Mesenchymal stem cell (in vitro differentiated cells and primary cell): Measurements from ENCODE around the gene NOL4L.

Experiments used
- DNase-seq: peaks from one replicate; pipeline ENCODE4 v3.0.0-alpha.2; 2013
- H2AFZ ChIP-seq: one replicate; pipeline ENCODE4 v1.6.1; 2013; ENCODE audit warnings: low read depth, mild to moderate bottlenecking, control low read depth, inconsistent platforms, low read length, moderate library complexity
- H2AK5ac ChIP-seq: 2 replicates; pipeline ENCODE4 v1.6.1; 2013; ENCODE audit warnings: low read length, moderate library complexity, mild to moderate bottlenecking, inconsistent platforms; ENCODE audit not compliant: severe bottlenecking
- H2BK120ac ChIP-seq: one replicate; pipeline ENCODE4 v1.6.1; 2013; ENCODE audit warnings: low read depth, mild to moderate bottlenecking, inconsistent platforms, low read length, moderate library complexity
- H2BK12ac ChIP-seq, 2 experiments: one replicate each; pipeline ENCODE4 v1.6.1; 2013; ENCODE audit warnings: inconsistent platforms in 2 of 2, low read length in 2 of 2, mild to moderate bottlenecking in 2 of 2, moderate library complexity in 2 of 2, control low read depth in 1 of 2
- H2BK15ac ChIP-seq: one replicate; pipeline ENCODE4 v1.6.1; 2013; ENCODE audit warnings: mild to moderate bottlenecking, low read depth, inconsistent platforms; ENCODE audit not compliant: poor library complexity, severe bottlenecking
- H2BK5ac ChIP-seq: 2 replicates; pipeline ENCODE4 v1.6.1; 2013; ENCODE audit warnings: low read depth, mild to moderate bottlenecking, low read length, control low read depth, inconsistent platforms; ENCODE audit not compliant: poor library complexity, severe bottlenecking
- H3K14ac ChIP-seq, 2 experiments: one replicate each; pipeline ENCODE4 v1.6.1; 2013; ENCODE audit warnings: inconsistent platforms in 2 of 2, low read length in 2 of 2, control low read depth in 1 of 2, mild to moderate bottlenecking in 1 of 2, moderate library complexity in 1 of 2
- H3K18ac ChIP-seq, 2 experiments: one replicate each; pipeline ENCODE4 v1.6.1; 2013; ENCODE audit warnings: inconsistent platforms in 2 of 2, low read length in 2 of 2, control low read depth in 1 of 2, low read depth in 1 of 2, mild to moderate bottlenecking in 1 of 2
- H3K23ac ChIP-seq, 2 experiments: one replicate each; pipeline ENCODE4 v1.6.1; 2013; ENCODE audit warnings: inconsistent platforms in 2 of 2, low read length in 2 of 2, mild to moderate bottlenecking in 2 of 2, moderate library complexity in 2 of 2, control low read depth in 1 of 2
- H3K27ac ChIP-seq: 2 replicates; pipeline ENCODE4 v1.5.1; 2013; ENCODE audit warnings: mild to moderate bottlenecking, moderate library complexity, low read length, control low read depth, inconsistent platforms; ENCODE audit not compliant: poor library complexity, severe bottlenecking
- H3K27me3 ChIP-seq, 2 experiments: 2 replicates each; pipeline versions ENCODE4 v1.6.1 to v1.7.0; 2013; ENCODE audit warnings: low read length in 2 of 2, mild to moderate bottlenecking in 2 of 2, moderate library complexity in 2 of 2, control low read depth in 1 of 2, inconsistent platforms in 1 of 2; ENCODE audit not compliant: control insufficient read depth in 1 of 2, insufficient read depth in 1 of 2
- H3K36me3 ChIP-seq, 2 experiments: 2 replicates each; pipeline versions ENCODE4 v1.6.1 to v1.7.0; 2013; ENCODE audit warnings: low read length in 2 of 2, control low read depth in 1 of 2, inconsistent platforms in 1 of 2, low read depth in 1 of 2, mild to moderate bottlenecking in 1 of 2; ENCODE audit not compliant: insufficient read depth in 2 of 2, control insufficient read depth in 1 of 2
- H3K4ac ChIP-seq, 2 experiments: one replicate each; pipeline ENCODE4 v1.6.1; 2013; ENCODE audit warnings: inconsistent platforms in 2 of 2, low read length in 2 of 2, mild to moderate bottlenecking in 2 of 2, moderate library complexity in 2 of 2, control low read depth in 1 of 2, low read depth in 1 of 2
- H3K4me1 ChIP-seq: 2 replicates; pipeline ENCODE4 v1.6.1; 2013; ENCODE audit warnings: low read depth, low read length, control low read depth; ENCODE audit not compliant: control insufficient read depth, insufficient read depth
- H3K4me2 ChIP-seq: 2 replicates; pipeline ENCODE4 v1.6.1; 2013; ENCODE audit warnings: low read length, mild to moderate bottlenecking, inconsistent platforms; ENCODE audit not compliant: poor library complexity, severe bottlenecking
- H3K4me3 ChIP-seq, 2 experiments: 2 replicates each; pipeline versions ENCODE4 v1.5.1 to v1.7.0; 2013; ENCODE audit warnings: low read length in 2 of 2, mild to moderate bottlenecking in 2 of 2, control low read depth in 1 of 2, low read depth in 1 of 2; ENCODE audit not compliant: insufficient read depth in 1 of 2
- H3K79me1 ChIP-seq: replicated peaks from 2 replicates; pipeline ENCODE4 v1.6.1; 2013; ENCODE audit warnings: mild to moderate bottlenecking, control low read depth, low read length, inconsistent platforms; ENCODE audit not compliant: poor library complexity, severe bottlenecking
- H3K9ac ChIP-seq: 2 replicates; pipeline ENCODE4 v1.7.0; 2013; ENCODE audit warnings: mild to moderate bottlenecking, low read length, moderate library complexity
- H3K9me3 ChIP-seq: 2 replicates; pipeline ENCODE4 v1.7.0; 2013; ENCODE audit warnings: mild to moderate bottlenecking, low read length; ENCODE audit not compliant: control insufficient read depth
- H4K8ac ChIP-seq: one replicate; pipeline ENCODE4 v1.6.1; 2013; ENCODE audit warnings: inconsistent platforms, mild to moderate bottlenecking, low read length, moderate library complexity
- H4K91ac ChIP-seq: one replicate; pipeline ENCODE4 v1.6.1; 2013; ENCODE audit warnings: mild to moderate bottlenecking, low read length, inconsistent platforms
- WGBS: methylation state at CpG from one replicate; pipeline ENCODE4 v1.1.7; 2013; ENCODE audit warnings: mixed read lengths; 5-methylcytosine and 5-hydroxymethylcytosine counted together

The NOL4L gene

DNA sequence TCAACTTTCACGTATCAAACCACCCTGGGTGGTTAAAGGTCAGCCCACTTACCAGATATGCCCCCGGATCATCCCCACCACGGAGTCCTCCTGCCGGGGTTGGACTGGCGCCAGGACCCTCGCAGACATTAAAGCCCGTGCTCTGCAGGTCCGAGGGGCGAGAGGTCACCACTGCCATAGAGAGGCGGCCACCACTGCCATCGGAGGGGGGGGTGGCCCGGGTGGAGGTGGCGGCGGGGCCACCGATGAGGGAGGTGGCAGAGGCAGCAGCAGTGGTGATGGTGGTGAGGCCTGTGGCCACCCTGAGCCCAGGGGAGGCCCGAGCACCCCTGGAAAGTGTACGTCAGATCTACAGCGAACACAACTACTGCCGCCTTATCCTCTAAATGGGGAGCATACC is 150.7 kb downstream of the NOL4L start:
- H3K4ac ChIP-seq: no peak overlapping the region
- H3K9ac ChIP-seq: no peak overlapping the region
- no peak overlapping the region for H3K4me2 ChIP-seq
- no peak overlapping the region for H4K91ac ChIP-seq
- H3K23ac ChIP-seq: no peak overlapping the region
- peaks cover 76 to 95% of the 10 kb centered on the region in 2 experiments for H3K36me3 ChIP-seq
- H2AK5ac ChIP-seq: no peak overlapping the region
- H2BK12ac ChIP-seq: no peak overlapping the region
- DNase-seq: no peak
- no peak overlapping the region for H3K27ac ChIP-seq
- no peak overlapping the region for H3K14ac ChIP-seq
- no peak overlapping the region for H2BK120ac ChIP-seq
- no peak overlapping the region for H4K8ac ChIP-seq
- H2BK5ac ChIP-seq: no peak overlapping the region
- no peaks in the 10 kb centered on the region for H3K9me3 ChIP-seq
- H3K4me1 ChIP-seq: peaks cover 4% of the 10 kb centered on the region
- H2BK15ac ChIP-seq: no peak overlapping the region
- H3K18ac ChIP-seq: no peak overlapping the region
- peaks cover 76% of the 10 kb centered on the region for H3K79me1 ChIP-seq
- no peak overlapping the region for H2AFZ ChIP-seq
- WGBS: 98% methylated on average over 19 of the region's 19 CpGs
- H3K4me3 ChIP-seq: no peak overlapping the region
- H3K27me3 ChIP-seq: no peaks in the 10 kb centered on the region

DNA sequence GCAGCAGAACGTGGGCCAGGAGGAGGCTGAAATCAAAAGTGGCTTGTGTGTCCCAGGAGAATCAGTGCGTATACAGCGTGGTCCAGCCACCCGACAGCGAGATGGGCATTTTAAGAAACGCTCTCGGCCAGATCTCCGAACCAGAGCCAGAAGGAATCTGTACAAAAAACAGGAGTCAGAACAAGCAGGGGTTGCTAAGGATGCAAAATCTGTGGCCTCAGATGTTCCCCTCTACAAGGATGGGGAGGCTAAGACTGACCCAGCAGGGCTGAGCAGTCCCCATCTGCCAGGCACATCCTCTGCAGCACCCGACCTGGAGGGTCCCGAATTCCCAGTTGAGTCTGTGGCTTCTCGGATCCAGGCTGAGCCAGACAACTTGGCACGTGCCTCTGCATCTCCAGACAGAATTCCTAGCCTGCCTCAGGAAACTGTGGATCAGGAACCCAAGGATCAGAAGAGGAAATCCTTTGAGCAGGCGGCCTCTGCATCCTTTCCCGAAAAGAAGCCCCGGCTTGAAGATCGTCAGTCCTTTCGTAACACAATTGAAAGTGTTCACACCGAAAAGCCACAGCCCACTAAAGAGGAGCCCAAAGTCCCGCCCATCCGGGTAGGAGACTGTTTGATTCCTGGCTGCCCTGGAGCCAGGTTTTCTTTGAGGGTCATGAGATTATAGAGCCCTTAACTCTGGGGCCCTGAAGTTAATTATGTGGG is 151.7 kb downstream of the NOL4L start:
- no peak overlapping the region for H2BK15ac ChIP-seq
- no peak overlapping the region for H2AFZ ChIP-seq
- WGBS: 96% methylated on average over 20 of the region's 20 CpGs
- no peak overlapping the region for H2BK12ac ChIP-seq
- H3K79me1 ChIP-seq: peaks cover 74% of the 10 kb centered on the region
- H3K4ac ChIP-seq: no peak overlapping the region
- no peak overlapping the region for H3K4me2 ChIP-seq
- H3K27me3 ChIP-seq: no peaks in the 10 kb centered on the region
- H3K4me1 ChIP-seq: peaks cover 4% of the 10 kb centered on the region
- no peak overlapping the region for H2BK5ac ChIP-seq
- peaks cover 78 to 98% of the 10 kb centered on the region in 2 experiments for H3K36me3 ChIP-seq
- H3K18ac ChIP-seq: no peak overlapping the region
- no peak overlapping the region for H3K23ac ChIP-seq
- H4K8ac ChIP-seq: no peak overlapping the region
- no peak overlapping the region for H3K9ac ChIP-seq
- H3K14ac ChIP-seq: no peak overlapping the region
- H3K27ac ChIP-seq: no peak overlapping the region
- no peak overlapping the region for H2AK5ac ChIP-seq
- no peak overlapping the region for H3K4me3 ChIP-seq
- H3K9me3 ChIP-seq: no peaks in the 10 kb centered on the region
- no peak overlapping the region for H2BK120ac ChIP-seq
- no peak for DNase-seq
- no peak overlapping the region for H4K91ac ChIP-seq

DNA sequence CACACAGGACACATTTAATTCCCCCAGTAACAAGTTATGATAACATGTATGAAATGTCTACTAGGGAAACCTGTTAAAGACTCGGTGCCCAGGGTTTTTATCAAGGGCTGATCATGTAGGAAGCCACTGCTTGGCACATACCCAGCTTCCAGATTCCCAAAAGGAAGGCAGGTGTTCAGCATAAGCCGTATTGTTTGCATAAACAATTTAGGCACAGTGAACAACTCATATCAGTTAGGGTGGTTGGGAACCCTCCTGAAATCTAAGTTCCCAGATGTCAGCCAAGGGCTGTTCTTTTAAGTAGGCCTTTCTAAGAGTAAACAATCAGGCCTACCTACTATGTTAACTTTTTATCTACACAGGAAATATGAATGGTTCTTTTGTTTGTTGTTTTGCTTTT is 152.9 kb downstream of the NOL4L start:
- H3K27ac ChIP-seq: no peak overlapping the region
- H3K27me3 ChIP-seq: no peaks in the 10 kb centered on the region
- H2BK12ac ChIP-seq: no peak overlapping the region
- DNase-seq: no peak
- no peak overlapping the region for H2AFZ ChIP-seq
- H4K91ac ChIP-seq: no peak overlapping the region
- peaks cover 74 to 98% of the 10 kb centered on the region in 2 experiments for H3K36me3 ChIP-seq
- no peaks in the 10 kb centered on the region for H3K9me3 ChIP-seq
- H3K14ac ChIP-seq: no peak overlapping the region
- H3K4ac ChIP-seq: no peak overlapping the region
- no peak overlapping the region for H3K18ac ChIP-seq
- no peak overlapping the region for H2AK5ac ChIP-seq
- H3K4me3 ChIP-seq: no peak overlapping the region
- H3K23ac ChIP-seq: no peak overlapping the region
- no peak overlapping the region for H2BK120ac ChIP-seq
- H3K9ac ChIP-seq: no peak overlapping the region
- H3K79me1 ChIP-seq: peaks cover 71% of the 10 kb centered on the region
- H4K8ac ChIP-seq: no peak overlapping the region
- no peak overlapping the region for H3K4me2 ChIP-seq
- H2BK5ac ChIP-seq: no peak overlapping the region
- H2BK15ac ChIP-seq: no peak overlapping the region
- WGBS: 100% methylated on average over 2 of the region's 2 CpGs
- peaks cover 2% of the 10 kb centered on the region for H3K4me1 ChIP-seq

DNA sequence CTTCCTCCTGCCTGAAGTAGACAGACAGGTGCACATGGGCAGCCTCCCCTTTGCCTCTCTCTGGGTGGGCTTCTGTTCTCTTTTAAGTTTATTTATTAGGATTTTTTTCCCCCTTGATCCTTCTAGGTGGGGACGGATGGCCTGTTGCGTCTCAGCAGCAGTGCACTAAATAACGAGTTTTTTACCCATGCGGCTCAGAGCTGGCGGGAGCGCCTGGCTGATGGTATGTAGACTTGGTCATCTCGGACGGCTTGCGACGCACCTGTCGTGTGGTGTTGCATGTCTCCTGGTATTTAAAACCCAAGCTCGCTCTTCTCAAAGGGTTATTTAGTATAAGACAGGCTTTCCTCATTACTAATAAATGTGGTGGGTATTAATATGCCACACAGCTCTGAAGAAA is 153.7 kb downstream of the NOL4L start:
- Histone ChIP-seq H2BK5ac (no peak overlapping the region), H3K79me1 (peaks cover 68% of the 10 kb centered on the region), H3K14ac (no peak overlapping the region), H3K4me3 (no peak overlapping the region), H3K4ac (no peak overlapping the region), H3K27me3 (no peaks in the 10 kb centered on the region), H3K27ac (no peak overlapping the region), H2BK120ac (no peak overlapping the region), H3K36me3 (peaks cover 66 to 91% of the 10 kb centered on the region in 2 experiments), H2BK15ac (no peak overlapping the region), H3K18ac (no peak overlapping the region), H4K91ac (no peak overlapping the region), H4K8ac (no peak overlapping the region), H2AK5ac (no peak overlapping the region), H2AFZ (no peak overlapping the region), H3K9ac (no peak overlapping the region), H3K4me1 (peaks cover 2% of the 10 kb centered on the region), H2BK12ac (no peak overlapping the region), H3K23ac (no peak overlapping the region), H3K9me3 (no peaks in the 10 kb centered on the region), H3K4me2 (no peak overlapping the region)
- WGBS: 99% methylated on average over 12 of the region's 12 CpGs
- DNase-seq: no peak
